NCI-H2227 (cell line): ENCODE data around the gene NCAM1.

Source experiments
- DNase-seq: peaks from one replicate; lab custom pipeline; 2025; ENCODE audit not compliant: unreplicated experiment; lab: John Stamatoyannopoulos, UW

Gene NCAM1

DNA sequence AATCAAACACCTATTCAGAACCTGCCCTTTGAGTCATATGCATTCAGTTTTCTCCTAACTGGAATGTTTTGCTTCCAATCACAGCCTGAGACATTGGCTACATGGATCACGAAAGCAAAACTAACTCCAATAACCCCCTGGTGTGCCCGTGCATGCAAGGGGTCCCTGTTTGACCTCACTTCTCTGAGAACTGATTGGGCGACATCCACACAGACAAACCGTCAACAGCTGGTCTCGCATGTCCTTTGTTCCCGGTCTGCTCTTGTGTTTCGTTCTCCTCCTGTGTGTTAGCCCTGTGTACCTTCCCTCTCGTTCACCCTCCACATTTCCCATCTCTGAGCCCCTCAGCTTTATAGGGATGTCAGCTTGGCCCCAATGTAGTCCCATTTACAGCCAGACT lies 286.0 kb downstream of the NCAM1 start:
- peak; percentile 41 for DNase-seq

GRCh38 chr11:113247966-113248365 lies 286.7 kb downstream of the NCAM1 start:
- peak; percentile 33 for DNase-seq

DNA sequence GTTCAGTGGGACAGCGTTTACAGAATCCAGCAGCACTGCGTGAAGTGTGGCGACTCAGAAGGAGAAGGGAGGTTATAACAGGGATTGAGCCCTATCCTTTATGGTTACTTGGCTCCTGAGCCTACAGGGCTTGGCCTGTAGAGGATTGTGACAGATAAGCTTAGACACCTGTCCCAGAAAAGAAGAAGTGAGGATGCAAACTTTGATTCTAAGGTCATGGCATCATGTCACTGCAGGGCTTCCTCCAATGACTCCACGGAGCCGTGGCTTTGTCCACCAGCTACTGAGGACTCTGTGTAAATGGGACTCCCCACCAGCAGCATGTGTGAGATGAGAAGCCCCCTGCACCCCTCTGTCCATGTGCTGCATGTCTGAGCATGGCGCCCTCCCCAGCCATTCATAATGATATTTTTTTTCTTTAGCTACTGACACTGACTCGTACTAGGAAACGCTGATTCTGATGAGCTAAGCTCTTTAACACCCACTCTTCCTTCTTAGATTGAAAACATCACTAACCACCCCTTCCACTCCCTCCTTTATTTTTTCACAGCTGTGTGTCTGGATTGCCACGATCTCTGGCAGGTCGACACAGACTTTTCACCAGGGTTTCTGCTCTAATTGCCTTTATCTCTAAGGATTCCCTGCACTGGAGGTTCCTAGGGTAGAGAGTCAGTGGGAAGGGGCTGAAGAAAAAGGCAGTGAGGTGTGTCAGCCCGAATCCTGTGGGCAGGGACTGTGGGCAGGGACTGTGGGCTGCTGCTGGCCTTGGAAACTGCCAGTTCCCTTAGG lies 287.7 kb downstream of the NCAM1 start:
- DNase-seq, result peak; percentile 15

DNA sequence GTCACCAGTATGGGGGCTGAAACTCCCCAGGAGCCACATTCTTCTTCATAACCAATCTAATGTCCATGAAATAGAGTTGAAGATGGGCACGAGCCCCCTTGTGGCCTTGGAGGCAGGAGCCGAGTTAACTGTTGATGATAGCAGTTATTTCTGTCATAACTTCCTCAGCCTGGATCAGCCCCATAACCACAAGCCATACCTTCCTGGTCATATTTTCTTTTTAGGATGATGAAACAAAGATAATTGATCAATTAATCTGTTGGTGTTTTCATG lies 288.2 kb downstream of the NCAM1 start:
- DNase-seq, result peak; percentile 12

GRCh38 chr11:113249786-113250185 lies 288.6 kb downstream of the NCAM1 start:
- no peak for DNase-seq

DNA sequence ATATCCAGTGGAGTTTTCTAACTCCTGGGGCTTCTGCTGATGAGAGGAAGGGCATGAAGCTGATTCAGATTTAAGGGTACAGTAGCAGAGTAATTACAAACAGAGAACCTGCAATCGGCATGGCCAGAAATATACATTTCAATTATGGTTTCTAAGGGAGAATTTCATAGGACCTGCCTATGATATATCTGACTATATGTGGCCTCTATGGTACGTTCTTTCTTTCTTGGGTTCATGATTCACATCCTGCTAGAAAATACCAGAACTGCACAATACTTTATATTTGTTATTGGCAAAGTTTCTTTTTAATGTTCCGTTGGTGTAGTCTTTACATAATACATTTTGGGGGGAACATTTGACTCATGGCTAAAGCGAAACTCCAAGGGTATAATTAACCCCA lies 290.1 kb downstream of the NCAM1 start:
- peak; percentile 31 for DNase-seq

DNA sequence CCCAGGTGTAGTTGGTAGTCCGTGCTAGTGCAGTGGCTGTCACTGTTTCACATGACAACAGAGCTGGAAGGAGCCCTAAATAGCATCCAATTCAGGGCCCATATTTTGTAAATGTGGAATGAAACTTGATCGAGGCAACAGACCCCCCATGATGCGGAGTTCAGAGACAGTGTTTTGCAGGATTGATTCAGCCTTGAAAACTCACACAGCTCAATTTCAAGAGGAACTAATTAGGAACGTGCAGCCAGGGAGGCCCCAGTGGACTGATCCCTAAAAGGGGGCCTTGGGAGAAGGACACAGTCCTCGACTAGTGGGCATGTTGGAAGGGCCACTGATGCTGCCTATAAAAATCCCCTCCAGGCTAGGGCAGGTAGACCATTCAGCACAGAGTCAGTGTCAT lies 292.2 kb downstream of the NCAM1 start:
- DNase-seq, result no peak

GRCh38 chr11:113255096-113255495 lies 293.9 kb downstream of the NCAM1 start:
- DNase-seq, result no peak

DNA sequence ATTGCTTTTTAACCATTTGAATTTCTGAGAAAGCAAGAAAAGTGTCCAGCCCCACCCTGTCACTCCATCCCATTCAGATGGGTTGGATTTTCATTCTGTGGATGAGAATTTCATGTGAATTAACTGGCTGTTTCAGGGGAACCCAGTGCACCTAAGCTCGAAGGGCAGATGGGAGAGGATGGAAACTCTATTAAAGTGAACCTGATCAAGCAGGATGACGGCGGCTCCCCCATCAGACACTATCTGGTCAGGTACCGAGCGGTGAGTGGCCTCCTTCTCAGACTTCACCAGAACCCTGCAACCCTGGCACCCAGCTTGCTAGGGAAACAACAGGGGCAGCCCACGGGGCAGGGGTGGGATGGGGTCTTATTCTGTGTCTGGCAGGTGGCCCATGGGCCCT lies 294.5 kb downstream of the NCAM1 start:
- DNase-seq, result no peak

DNA sequence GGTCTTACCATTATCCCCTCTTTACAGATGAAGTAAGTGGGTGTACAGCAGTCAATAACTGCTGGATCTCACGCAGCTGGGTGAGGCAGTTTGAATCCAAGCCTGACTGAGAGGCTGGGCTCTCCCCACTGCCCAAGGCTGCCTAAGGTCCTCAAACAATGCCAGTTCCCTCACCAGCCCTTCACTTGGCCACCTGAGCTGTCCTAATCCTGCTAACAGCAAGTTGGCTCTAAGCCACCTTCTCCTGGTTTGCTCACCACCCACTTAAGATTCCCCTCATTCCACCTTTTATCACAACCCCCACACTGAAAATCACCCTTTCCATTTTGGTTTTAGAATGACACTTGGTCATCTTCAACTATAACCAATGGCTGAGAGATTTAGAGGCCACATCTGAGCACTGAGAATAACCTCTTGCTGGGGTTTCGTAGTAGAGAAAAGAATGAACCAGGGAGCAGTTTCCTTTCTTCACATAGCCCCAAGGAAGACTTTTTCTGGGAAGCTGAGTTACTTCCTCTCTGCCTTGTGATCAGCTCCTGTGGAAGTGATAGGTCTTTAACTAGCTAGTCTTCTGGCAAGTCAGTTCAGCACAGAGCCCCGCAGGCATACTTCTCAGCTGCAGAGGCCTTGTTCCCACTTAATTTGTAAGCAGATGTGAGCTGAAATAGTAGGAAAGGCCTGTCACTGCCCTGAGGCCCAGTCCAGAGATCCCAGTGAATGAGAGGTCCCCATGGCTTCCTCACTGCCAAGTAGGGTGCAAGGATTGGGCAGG lies 295.4 kb downstream of the NCAM1 start:
- DNase-seq, result no peak

GRCh38 chr11:113260096-113260425 lies 298.8 kb downstream of the NCAM1 start:
- no peak for DNase-seq

DNA sequence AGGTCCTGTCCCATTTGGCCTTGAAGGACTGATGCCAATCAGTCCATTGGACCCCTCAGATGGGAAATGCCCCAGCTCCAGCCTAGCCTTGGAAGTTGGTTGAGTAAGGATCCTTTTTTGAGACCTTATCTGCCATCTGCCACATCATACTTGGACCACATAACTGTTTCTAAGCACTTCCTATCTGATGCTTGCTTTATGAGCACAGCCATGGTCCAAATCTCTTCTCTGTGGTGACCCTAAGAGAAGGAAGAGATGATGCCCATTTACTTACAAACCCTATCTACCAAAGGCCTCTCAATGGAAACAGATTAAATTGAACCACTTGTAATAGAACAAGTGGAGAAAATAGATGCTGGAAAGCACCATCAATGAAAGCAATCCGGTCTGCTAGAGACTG lies 299.3 kb downstream of the NCAM1 start:
- DNase-seq, result no peak

GRCh38 chr11:113261709-113262475 lies 300.7 kb downstream of the NCAM1 start:
- DNase-seq, result no peak

GRCh38 chr11:113262594-113262993 lies 301.4 kb downstream of the NCAM1 start:
- no peak for DNase-seq

GRCh38 chr11:113263458-113264259 lies 302.4 kb downstream of the NCAM1 start:
- DNase-seq, result no peak

DNA sequence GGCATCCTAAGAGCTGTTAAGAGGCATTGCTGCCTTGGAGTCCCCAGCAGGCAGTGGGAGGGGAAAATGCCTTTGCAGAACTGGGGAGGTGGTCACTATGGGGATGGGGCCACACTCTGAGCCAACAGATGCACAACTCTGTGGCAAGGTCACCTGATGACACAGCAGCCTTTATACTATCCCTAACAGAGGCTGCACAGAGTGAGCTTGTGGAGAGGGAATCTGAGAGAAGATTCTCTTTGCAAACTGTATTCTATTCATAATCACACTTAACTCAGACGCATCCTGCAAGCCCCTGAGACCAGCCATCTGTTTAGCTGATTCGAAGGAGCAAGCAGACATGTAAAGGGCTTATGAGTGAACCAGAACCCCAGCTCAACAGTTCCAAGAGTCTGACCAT lies 304.1 kb downstream of the NCAM1 start:
- DNase-seq, result no peak

DNA sequence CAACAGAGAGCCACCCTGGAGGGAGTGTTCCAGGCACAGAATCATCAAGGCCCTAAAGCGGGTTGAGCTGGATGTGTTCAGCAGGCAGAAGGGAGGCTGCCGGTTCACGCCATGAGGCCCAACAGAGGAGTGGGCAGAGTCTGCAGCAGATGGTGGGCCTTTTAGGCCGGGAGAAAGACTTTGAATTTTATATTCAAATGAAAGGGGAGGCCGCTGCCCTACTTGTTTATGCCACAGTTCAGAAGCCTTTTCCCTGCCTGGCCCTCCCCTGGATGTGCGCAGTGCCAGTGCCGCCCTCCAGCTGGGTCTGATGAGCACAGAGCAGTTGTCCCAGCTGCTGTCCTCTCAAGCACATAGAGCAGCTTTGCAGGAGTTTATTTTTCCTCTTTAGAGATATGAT lies 306.3 kb downstream of the NCAM1 start:
- no peak for DNase-seq

DNA sequence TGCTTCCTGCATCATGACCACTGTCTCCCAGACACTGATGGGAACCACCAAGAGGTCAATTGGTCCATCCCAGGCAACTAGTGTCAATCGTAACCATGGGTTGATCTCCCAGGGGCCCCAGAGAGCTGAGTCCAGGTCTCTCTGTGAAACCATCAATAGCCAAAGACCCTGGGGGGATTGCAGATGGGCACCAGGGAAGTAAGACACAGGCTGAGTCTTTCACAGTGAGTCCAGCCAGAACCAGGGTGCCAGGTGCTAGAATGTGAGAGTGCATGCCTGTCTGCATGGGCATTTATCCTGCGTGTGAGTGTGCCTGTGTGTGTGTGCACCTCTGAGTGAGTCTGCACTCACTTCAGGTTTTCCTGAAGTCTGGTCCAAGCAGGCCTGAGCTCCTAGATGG lies 307.9 kb downstream of the NCAM1 start:
- no peak for DNase-seq

GRCh38 chr11:113269636-113270035 lies 308.4 kb downstream of the NCAM1 start:
- DNase-seq, result no peak

DNA sequence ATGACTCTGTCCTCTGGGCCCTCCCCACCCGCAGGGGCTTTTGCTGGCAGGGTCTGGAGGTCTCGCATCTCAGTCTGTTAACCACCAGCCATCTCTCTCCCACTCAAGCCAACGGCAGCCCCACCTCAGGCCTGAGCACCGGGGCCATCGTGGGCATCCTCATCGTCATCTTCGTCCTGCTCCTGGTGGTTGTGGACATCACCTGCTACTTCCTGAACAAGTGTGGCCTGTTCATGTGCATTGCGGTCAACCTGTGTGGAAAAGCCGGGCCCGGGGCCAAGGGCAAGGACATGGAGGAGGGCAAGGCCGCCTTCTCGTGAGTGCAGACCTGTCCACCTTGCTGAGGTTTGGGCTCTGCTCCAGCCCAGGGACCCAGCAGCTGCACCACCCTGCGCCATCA lies 308.9 kb downstream of the NCAM1 start:
- no peak for DNase-seq

DNA sequence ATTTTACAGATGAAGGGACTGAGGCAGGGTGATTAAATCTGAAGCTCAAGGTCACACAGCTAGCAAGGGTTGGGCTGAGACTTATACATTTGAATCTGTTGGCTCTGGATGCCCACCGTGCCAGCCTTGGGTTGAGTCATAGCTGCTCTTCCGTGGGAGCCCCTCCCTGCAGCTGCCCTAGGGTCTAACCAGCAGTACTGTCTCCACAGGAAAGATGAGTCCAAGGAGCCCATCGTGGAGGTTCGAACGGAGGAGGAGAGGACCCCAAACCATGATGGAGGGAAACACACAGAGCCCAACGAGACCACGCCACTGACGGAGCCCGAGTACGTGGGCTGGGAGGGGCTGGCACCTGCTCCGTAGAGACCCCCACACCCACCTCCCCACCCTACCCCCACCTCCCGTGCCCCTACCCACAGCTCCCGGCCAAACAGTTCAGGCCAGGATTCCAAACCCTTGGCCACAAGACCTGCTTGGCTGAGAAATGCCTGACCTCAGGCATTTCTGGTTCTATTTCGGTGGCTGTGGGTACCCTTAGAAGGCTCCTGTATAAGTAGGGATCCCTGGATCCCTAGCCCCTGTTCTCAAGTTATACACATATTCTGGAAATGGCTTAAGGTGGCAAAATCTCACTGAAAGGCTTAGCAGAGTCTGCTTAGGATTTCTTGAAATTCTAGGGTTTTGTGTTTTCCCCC lies 310.5 kb downstream of the NCAM1 start:
- no peak for DNase-seq
